Measurements from ENCODE around the gene ABLIM1. TPM values are rescaled to one million over a fixed set of nuclear protein-coding genes. Genes with fewer than 3 reads are reported as not detected.

ABLIM1 gene
- total RNA-seq, 1 donor from 2014 or later, result 30.2 TPM

DNA sequence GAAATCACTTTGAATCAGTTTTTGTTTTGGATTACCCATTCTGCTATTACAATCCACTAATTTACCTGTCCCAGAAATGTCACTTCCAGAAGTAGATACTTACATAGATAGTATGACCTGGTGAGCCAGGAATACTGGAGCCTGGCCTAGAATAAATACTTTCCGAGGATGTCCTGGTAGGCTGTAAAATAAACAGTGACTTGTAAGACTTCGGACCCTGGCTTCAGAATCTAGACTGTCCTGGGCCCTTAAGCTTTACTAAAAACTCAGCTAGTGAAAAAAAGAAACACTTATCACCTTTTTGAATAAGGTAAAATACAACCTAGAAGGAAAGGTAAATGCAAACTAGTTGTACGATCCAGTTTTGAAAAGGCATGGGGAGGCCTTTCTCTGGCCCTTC is 184.3 kb downstream of the ABLIM1 start:
- DNase-seq (ENCODE audit: low read depth), result no peak
- TF ChIP-seq, protein P1, sequence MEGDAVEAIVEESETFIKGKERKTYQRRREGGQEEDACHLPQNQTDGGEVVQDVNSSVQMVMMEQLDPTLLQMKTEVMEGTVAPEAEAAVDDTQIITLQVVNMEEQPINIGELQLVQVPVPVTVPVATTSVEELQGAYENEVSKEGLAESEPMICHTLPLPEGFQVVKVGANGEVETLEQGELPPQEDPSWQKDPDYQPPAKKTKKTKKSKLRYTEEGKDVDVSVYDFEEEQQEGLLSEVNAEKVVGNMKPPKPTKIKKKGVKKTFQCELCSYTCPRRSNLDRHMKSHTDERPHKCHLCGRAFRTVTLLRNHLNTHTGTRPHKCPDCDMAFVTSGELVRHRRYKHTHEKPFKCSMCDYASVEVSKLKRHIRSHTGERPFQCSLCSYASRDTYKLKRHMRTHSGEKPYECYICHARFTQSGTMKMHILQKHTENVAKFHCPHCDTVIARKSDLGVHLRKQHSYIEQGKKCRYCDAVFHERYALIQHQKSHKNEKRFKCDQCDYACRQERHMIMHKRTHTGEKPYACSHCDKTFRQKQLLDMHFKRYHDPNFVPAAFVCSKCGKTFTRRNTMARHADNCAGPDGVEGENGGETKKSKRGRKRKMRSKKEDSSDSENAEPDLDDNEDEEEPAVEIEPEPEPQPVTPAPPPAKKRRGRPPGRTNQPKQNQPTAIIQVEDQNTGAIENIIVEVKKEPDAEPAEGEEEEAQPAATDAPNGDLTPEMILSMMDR (conservative IDR thresholded peaks at IDR 0.05; ENCODE audit: low read depth, low read length), result no peak
- H3K4me3 ChIP-seq (ENCODE audit: low read depth, low read length), result no peak overlapping the region

DNA sequence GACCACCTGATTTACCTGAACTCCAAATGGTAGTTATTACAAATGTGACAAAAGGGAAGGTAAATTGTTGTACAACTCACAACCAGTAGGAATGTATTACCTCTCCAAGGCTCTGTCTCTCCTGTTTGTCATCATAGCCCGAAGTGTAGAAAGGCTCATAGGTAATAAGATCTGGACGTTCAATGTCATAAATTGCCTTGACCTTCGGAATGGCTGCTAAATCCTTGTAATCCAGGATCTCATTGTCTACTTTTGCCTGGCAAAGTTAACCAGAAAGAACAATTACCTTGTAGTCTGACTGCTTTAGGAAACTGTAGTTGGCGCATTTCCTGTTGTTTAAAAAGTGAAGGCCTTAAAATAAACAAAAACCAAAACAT is 185.2 kb downstream of the ABLIM1 start:
- H3K4me3 ChIP-seq (ENCODE audit: low read depth, low read length), result no peak overlapping the region
- TF ChIP-seq, protein P1 (conservative IDR thresholded peaks at IDR 0.05; ENCODE audit: low read depth, low read length), result no peak
- no peak for DNase-seq (ENCODE audit: low read depth)

DNA sequence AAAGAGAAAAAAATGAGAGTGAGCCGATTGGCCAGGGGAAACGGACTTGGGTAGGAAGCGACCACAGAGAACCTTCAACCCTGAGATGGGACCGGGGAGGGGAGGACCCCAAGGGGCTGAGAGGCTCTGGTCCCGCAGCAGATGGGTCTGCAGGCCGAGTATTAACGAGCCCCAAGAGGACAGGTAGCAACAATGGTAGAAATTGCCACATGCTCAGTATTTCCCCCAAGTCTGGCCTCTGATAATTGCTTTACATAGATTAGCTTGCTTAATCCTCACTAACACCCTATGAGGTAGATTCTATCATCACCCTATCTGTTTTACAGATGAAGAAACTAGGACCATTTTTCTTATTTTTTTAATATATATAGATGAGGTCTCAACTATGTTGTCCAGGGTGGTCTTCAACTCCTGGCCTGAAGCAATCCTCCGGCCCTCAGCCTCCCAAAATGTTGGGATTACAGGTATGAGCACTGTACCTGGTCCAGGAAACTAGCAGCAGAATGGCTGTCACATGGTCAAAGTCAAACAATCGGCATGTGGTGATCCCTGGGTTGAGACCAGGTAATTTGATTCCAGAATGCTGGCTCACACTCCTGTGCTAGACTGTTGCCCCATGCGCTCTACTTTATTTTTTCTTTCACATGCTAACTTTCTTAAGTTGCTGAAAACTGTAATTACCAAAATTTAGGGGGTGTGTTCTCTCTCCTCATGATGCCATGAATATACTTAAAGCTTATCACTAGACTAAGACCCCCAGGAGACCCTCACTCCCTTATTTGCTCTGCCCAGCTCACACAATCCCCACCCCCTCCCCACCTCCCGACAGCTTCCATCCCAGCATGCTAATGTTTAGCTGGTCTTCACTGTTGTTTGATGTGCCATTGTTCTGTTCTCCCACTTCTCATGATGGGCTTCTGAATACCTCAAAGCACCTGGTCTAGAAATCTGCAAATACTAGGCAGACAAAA is 185.9 kb downstream of the ABLIM1 start:
- TF ChIP-seq, protein P1 (conservative IDR thresholded peaks at IDR 0.05; ENCODE audit: low read depth, low read length), result no peak
- no peak for DNase-seq (ENCODE audit: low read depth)
- H3K4me3 ChIP-seq (ENCODE audit: low read depth, low read length), result no peak overlapping the region

DNA sequence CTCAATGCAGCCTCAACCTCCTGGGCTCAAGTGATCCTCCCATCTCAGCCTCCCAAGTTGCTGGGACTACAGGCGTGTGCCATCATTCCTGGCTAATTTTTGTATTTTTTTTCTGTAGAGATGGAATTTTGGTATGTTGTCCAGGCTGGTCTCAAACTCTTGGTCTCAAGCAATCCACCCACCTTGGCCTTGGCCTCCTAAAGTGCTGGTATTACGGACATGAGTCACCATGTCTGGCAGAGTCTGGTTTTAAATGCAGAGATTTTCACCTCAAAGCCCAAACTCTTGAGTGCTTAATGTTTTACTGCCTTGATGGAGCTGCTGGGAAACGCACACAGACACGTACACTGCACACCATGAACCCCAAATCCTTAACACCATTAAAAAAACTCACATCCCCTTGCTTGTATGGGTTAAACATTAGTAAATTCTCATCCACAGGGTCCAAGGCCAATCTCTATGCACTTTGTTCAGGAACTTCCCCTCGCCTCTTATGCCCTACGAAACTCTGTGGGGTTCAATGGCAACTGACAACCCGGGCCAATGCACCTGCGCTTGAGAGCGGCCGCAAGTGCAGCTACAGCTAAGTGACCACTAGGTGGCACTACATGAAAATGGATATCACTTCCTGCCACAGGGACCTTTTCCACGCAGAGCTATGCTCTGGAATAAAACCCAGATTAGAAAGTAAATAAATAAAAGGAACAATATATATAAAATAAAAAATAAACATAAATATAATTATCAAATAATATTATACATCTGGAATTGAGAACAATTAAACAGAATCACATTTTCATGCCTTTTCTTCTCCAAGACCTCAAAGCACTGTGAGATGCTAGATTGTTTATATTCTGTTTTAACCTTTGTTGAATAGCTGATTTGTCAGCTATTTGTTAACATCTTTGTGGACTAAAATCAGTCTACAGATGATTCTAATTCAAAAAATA is 186.8 kb downstream of the ABLIM1 start:
- TF ChIP-seq, protein P1 (conservative IDR thresholded peaks at IDR 0.05; ENCODE audit: low read depth, low read length), result peak; percentile 88
- no peak overlapping the region for H3K4me3 ChIP-seq (ENCODE audit: low read depth, low read length)
- DNase-seq (ENCODE audit: low read depth), result peak; percentile 29

DNA sequence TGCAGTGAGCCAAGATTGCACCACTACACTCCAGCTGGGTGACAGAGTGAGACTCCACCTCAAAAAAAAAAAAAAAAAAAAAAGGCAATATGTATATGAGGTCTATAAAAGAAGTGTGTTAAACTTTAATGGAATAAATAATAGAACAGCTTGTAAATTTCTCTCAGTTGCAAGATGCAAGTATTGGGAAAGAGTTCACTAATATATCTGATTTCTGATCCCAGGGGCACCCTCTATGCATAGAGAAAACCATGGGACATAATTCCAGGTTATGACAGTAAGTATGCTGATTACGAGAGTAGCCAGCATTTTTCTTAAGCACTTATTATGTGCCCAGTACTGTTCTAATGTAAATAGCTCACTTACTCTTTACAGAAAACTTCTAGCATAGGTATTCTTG is 187.7 kb downstream of the ABLIM1 start:
- TF ChIP-seq, protein P1 (conservative IDR thresholded peaks at IDR 0.05; ENCODE audit: low read depth, low read length), result no peak
- no peak overlapping the region for H3K4me3 ChIP-seq (ENCODE audit: low read depth, low read length)
- DNase-seq (ENCODE audit: low read depth), result no peak

DNA sequence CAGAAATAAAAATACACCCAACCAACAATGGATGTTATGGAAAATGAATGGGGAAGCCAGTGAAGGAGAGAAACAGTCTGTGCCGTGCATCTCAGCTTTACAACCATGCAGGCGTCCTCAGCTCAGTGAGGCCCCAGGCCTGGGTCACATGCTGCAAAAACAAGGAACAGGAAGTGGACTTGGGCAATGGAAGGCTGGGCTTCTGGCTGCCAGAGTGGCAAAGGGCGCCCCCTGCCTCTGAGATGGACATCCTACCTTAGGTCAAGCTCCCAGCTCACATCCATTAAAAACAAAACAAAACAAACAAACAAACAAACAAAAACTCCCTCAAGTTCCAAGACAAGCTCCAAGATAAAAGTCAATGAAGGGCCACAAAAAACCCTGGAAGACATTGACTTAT is 199.1 kb downstream of the ABLIM1 start:
- no peak overlapping the region for H3K4me3 ChIP-seq (ENCODE audit: low read depth, low read length)
- no peak for DNase-seq (ENCODE audit: low read depth)
- TF ChIP-seq, protein P1 (conservative IDR thresholded peaks at IDR 0.05; ENCODE audit: low read depth, low read length), result peak; percentile 72
